Measurements from ENCODE around the gene PGAM2. TPM values are rescaled to one million over a fixed set of nuclear protein-coding genes. Genes with fewer than 3 reads are reported as not detected.

The PGAM2 gene
- polyA plus RNA-seq, 1 donor, result 4.0 TPM

- peaks cover 5% of the 10 kb centered on the region for H3K36me3 ChIP-seq (ENCODE audit: control insufficient read depth, insufficient read depth, low read length)
- WGBS (ENCODE audit: insufficient coverage, low lambda C conversion rate), result no CpG with 5 or more reads among the region's 8 CpGs
- DNase-seq, result no peak
- H3K27ac ChIP-seq (ENCODE audit: low read length), result no peak overlapping the region
- H3K9me3 ChIP-seq (ENCODE audit: control insufficient read depth, low read depth, low read length), result peaks cover 3% of the 10 kb centered on the region
- peaks cover 44% of the 10 kb centered on the region for H3K27me3 ChIP-seq (ENCODE audit: control insufficient read depth, insufficient read depth, low read length)
- no peak overlapping the region for H3K4me3 ChIP-seq (ENCODE audit: low read length)
- no peaks in the 10 kb centered on the region for H3K4me1 ChIP-seq (ENCODE audit: control insufficient read depth, insufficient read depth, low read length)
These were observed 37.6 kb upstream of the PGAM2 start for GRCh38 chr7:44102846-44103565.

GRCh38 chr7:44101966-44102845 is 36.8 kb upstream of the PGAM2 start:
- WGBS (ENCODE audit: insufficient coverage, low lambda C conversion rate), result no CpG with 5 or more reads among the region's 14 CpGs
- no peak overlapping the region for H3K27ac ChIP-seq (ENCODE audit: low read length)
- no peak overlapping the region for H3K4me3 ChIP-seq (ENCODE audit: low read length)
- peaks cover 44% of the 10 kb centered on the region for H3K27me3 ChIP-seq (ENCODE audit: control insufficient read depth, insufficient read depth, low read length)
- DNase-seq, result no peak
- no peaks in the 10 kb centered on the region for H3K4me1 ChIP-seq (ENCODE audit: control insufficient read depth, insufficient read depth, low read length)
- H3K36me3 ChIP-seq (ENCODE audit: control insufficient read depth, insufficient read depth, low read length), result peaks cover 2% of the 10 kb centered on the region
- H3K9me3 ChIP-seq (ENCODE audit: control insufficient read depth, low read depth, low read length), result peaks cover 3% of the 10 kb centered on the region

- WGBS (ENCODE audit: insufficient coverage, low lambda C conversion rate), result no CpG with 5 or more reads among the region's 3 CpGs
- no peak for DNase-seq
- H3K4me3 ChIP-seq (ENCODE audit: low read length), result no peak overlapping the region
- H3K4me1 ChIP-seq (ENCODE audit: control insufficient read depth, insufficient read depth, low read length), result no peaks in the 10 kb centered on the region
- H3K9me3 ChIP-seq (ENCODE audit: control insufficient read depth, low read depth, low read length), result peaks cover 3% of the 10 kb centered on the region
- peaks cover 42% of the 10 kb centered on the region for H3K27me3 ChIP-seq (ENCODE audit: control insufficient read depth, insufficient read depth, low read length)
- H3K36me3 ChIP-seq (ENCODE audit: control insufficient read depth, insufficient read depth, low read length), result no peaks in the 10 kb centered on the region
- no peak overlapping the region for H3K27ac ChIP-seq (ENCODE audit: low read length)
These were observed 36.1 kb upstream of the PGAM2 start for GRCh38 chr7:44101303-44101965.

- Histone ChIP-seq H3K36me3 (ENCODE audit: control insufficient read depth, insufficient read depth, low read length) (no peaks in the 10 kb centered on the region), H3K9me3 (ENCODE audit: control insufficient read depth, low read depth, low read length) (peaks cover 3% of the 10 kb centered on the region), H3K27ac (ENCODE audit: low read length) (no peak overlapping the region), H3K27me3 (ENCODE audit: control insufficient read depth, insufficient read depth, low read length) (peaks cover 34% of the 10 kb centered on the region), H3K4me1 (ENCODE audit: control insufficient read depth, insufficient read depth, low read length) (no peaks in the 10 kb centered on the region), H3K4me3 (ENCODE audit: low read length) (no peak overlapping the region)
- no CpG with 5 or more reads among the region's 10 CpGs for WGBS (ENCODE audit: insufficient coverage, low lambda C conversion rate)
- DNase-seq, result no peak
These were observed 35.3 kb upstream of the PGAM2 start for GRCh38 chr7:44100458-44101302.

GRCh38 chr7:44099669-44100068 is 34.3 kb upstream of the PGAM2 start:
- Histone ChIP-seq H3K9me3 (ENCODE audit: control insufficient read depth, low read depth, low read length) (no peaks in the 10 kb centered on the region), H3K4me3 (ENCODE audit: low read length) (no peak overlapping the region), H3K36me3 (ENCODE audit: control insufficient read depth, insufficient read depth, low read length) (no peaks in the 10 kb centered on the region), H3K4me1 (ENCODE audit: control insufficient read depth, insufficient read depth, low read length) (no peaks in the 10 kb centered on the region), H3K27me3 (ENCODE audit: control insufficient read depth, insufficient read depth, low read length) (peaks cover 24% of the 10 kb centered on the region), H3K27ac (ENCODE audit: low read length) (no peak overlapping the region)
- WGBS (ENCODE audit: insufficient coverage, low lambda C conversion rate), result 100% methylated on average over 1 of the region's 4 CpGs
- no peak for DNase-seq

GRCh38 chr7:44098092-44099068 is 33.0 kb upstream of the PGAM2 start:
- Histone ChIP-seq H3K4me3 (ENCODE audit: low read length) (no peak overlapping the region), H3K9me3 (ENCODE audit: control insufficient read depth, low read depth, low read length) (no peaks in the 10 kb centered on the region), H3K27ac (ENCODE audit: low read length) (no peak overlapping the region), H3K27me3 (ENCODE audit: control insufficient read depth, insufficient read depth, low read length) (peaks cover 14% of the 10 kb centered on the region), H3K4me1 (ENCODE audit: control insufficient read depth, insufficient read depth, low read length) (no peaks in the 10 kb centered on the region), H3K36me3 (ENCODE audit: control insufficient read depth, insufficient read depth, low read length) (no peaks in the 10 kb centered on the region)
- DNase-seq, result no peak
- no CpG with 5 or more reads among the region's 6 CpGs for WGBS (ENCODE audit: insufficient coverage, low lambda C conversion rate)

GRCh38 chr7:44097064-44097932 is 31.9 kb upstream of the PGAM2 start:
- Histone ChIP-seq H3K4me3 (ENCODE audit: low read length) (no peak overlapping the region), H3K27me3 (ENCODE audit: control insufficient read depth, insufficient read depth, low read length) (peaks cover 4% of the 10 kb centered on the region), H3K4me1 (ENCODE audit: control insufficient read depth, insufficient read depth, low read length) (no peaks in the 10 kb centered on the region), H3K27ac (ENCODE audit: low read length) (no peak overlapping the region), H3K9me3 (ENCODE audit: control insufficient read depth, low read depth, low read length) (no peaks in the 10 kb centered on the region), H3K36me3 (ENCODE audit: control insufficient read depth, insufficient read depth, low read length) (no peaks in the 10 kb centered on the region)
- no CpG with 5 or more reads among the region's 9 CpGs for WGBS (ENCODE audit: insufficient coverage, low lambda C conversion rate)
- DNase-seq, result no peak

- Histone ChIP-seq H3K4me1 (ENCODE audit: control insufficient read depth, insufficient read depth, low read length) (no peaks in the 10 kb centered on the region), H3K27ac (ENCODE audit: low read length) (no peak overlapping the region), H3K36me3 (ENCODE audit: control insufficient read depth, insufficient read depth, low read length) (no peaks in the 10 kb centered on the region), H3K9me3 (ENCODE audit: control insufficient read depth, low read depth, low read length) (no peaks in the 10 kb centered on the region), H3K27me3 (ENCODE audit: control insufficient read depth, insufficient read depth, low read length) (no peaks in the 10 kb centered on the region), H3K4me3 (ENCODE audit: low read length) (no peak overlapping the region)
- DNase-seq, result no peak
- WGBS (ENCODE audit: insufficient coverage, low lambda C conversion rate), result no CpG with 5 or more reads among the region's 8 CpGs
These were observed 31.0 kb upstream of the PGAM2 start for GRCh38 chr7:44096326-44096881.

Data from large intestine (tissue), 3 donors.